Middle frontal gyrus (tissue), 1 donor: Measurements from ENCODE around the gene KLF7.
"Not testable (repeated sequence)": the region's sequence is repeated elsewhere in the genome, so short reads cannot be mapped to it uniquely, and the experiment has no call there.

Source experiments
- DNase-seq: peaks from one replicate; pipeline ENCODE4 v3.0.0-alpha.2; 2015; ENCODE audit warnings: low spot score; ENCODE audit errors: extremely low spot score

KLF7 gene

DNA sequence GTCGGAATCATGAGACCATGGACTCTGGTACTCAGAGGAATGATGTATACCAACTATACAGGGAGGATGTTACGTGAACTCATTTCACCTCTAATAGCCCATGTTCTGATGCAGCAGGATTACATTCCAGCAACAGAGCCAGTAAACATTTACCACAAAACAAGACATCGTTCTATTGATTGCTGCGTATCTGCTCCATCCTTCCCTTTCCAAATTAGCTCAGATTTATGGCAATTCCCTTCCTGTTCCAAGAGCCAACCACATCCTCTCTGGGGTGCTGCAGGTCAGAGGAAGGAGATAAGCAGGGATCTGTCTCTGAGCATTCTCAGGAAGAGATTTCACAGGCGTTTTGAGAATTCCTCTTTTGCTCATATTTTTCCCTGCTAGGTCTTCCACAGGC, 98.3 kb downstream of the KLF7 start:
- DNase-seq: no peak

GRCh38 chr2:207066791-207067460, 98.8 kb downstream of the KLF7 start:
- DNase-seq: no peak

GRCh38 chr2:207066166-207066565, 99.6 kb downstream of the KLF7 start:
- DNase-seq: no peak

- no peak for DNase-seq
These were observed 101.5 kb downstream of the KLF7 start for GRCh38 chr2:207064128-207064690.

DNA sequence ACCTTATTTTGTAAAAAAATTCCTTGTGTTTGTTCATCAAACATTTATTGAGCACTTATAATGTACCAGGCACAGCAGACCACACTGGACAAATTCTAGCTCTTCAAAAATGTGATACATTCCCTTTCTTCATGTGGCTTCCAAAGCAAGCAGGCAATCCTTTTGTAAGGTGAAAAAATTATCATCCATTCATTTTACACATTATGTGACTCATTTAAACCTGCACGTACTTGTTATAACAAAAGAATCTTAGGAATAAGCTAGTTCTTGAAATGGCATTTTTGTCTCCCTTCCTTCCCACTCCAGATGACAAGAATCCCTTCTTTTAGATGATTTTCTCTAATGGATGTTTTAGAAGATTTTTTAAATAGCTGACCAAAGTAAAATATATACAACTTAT, 104.6 kb downstream of the KLF7 start:
- DNase-seq: no peak

- DNase-seq: no peak
These were observed 110.5 kb downstream of the KLF7 start for GRCh38 chr2:207055257-207055656.

- no peak for DNase-seq
These were observed 111.2 kb downstream of the KLF7 start for GRCh38 chr2:207054521-207054920.

DNA sequence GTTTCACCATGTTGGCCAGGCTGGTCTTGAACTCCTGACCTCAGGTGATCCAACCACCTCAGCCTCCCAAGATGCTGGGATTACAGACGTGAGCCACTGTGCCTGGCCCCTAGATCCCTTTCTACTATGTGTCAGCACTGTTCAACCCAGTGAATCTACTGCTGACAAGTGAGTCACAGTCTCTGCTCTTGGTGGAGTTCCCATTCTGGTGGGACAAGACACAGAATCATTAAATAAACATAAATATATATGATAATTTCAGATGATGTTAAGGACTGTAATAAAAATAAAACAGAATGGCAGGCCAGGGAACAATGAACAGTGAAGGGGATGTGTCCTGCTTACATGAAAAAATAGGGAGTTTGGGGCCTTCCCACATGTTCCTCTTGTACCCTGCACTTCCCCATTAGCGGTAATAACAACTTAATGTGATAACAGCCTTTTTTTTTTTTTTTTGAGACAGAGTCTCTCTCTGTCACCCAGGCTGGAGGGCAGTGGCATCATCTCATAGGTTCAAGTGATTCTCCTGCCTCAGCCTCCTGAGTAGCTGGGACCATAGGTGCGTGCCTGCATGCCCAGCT, 114.3 kb downstream of the KLF7 start:
- DNase-seq: no peak

DNA sequence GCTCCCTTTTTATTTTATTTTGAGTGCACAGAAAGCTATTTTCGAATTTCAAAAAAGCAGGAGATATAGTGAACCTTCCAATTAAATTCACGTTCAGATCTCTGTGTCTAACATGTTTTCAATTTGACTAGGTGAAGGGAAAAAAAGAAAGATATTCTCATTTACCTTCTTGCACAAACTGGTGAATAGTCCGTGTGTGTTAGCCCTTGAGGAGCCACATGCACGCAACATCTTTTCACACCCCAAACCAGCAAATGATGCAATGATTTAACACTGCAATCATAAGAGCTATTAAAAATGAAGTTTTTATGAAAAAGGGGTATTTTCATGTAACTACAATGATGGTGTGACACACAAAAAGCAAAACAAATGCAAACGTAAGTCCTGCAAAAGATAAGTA, 116.6 kb downstream of the KLF7 start:
- no peak for DNase-seq

- no peak for DNase-seq
These were observed 117.3 kb downstream of the KLF7 start for GRCh38 chr2:207048416-207048815.

DNA sequence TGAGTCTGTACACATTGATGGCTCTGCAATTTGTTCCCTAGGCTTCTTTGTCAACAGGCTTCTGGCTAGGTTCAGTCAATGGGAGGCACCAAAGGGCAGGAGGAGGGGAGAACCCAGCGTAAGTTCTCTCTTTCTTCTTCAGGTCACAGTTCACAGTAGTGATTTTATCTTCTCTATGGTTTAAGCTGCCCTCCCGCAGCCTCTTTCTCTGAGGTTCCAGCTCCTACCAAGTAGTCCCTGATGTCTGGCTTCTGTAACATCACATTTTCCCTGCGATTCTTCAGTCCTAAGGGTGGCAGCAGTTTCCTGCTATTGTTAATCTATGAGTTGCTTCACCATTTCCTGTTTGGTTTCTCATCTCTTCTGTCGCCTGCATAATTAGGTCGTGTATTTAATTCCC, 119.0 kb downstream of the KLF7 start:
- no peak for DNase-seq

- no peak for DNase-seq
These were observed 120.2 kb downstream of the KLF7 start for GRCh38 chr2:207045531-207045930.

GRCh38 chr2:207044379-207045362, 121.1 kb downstream of the KLF7 start:
- no peak for DNase-seq

- DNase-seq: no peak
These were observed 122.9 kb downstream of the KLF7 start for GRCh38 chr2:207042841-207043240.

- DNase-seq: no peak
These were observed 123.8 kb downstream of the KLF7 start for GRCh38 chr2:207041786-207042554.

DNA sequence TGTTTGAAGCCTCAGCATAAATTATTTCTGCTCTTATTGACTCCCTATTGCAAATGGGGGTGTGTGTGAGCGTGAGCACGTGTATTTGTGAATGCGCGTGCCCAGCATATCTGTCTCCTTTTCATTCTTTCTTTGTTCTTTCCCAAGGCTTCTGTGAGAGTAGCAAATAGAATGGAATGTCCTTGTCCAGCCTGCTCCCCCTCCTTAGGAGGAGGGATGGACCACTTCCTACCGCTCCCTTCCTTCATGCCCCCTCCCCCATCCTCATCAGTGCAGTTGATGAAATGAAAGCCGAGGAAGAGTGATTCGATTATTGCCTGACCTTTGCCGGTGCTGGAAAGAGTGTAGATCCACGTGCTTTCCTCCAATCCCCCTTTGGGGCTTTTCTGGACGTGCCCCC, 124.5 kb downstream of the KLF7 start:
- no peak for DNase-seq

- DNase-seq: no peak
These were observed 125.1 kb downstream of the KLF7 start for GRCh38 chr2:207040696-207041095.

- DNase-seq: no peak
These were observed 126.5 kb downstream of the KLF7 start for GRCh38 chr2:207039225-207039624.

DNA sequence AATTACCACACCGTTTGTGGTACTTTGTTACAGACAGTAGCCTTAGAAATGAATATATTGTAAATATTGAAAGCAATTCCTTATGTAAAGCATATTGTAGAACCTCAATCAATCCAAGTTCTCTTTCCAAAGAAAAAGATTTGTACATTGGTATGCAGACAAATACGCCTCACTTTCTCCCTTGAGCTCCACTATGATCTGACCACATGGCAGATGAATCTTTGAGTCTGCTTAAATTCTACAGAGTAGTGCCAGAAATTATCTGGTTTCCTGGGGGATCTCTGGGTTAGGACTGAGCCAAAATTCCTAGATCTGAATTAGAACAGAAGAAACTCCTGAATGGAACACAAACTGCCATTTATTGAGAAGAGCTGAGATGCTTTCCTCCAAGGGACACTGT, 127.4 kb downstream of the KLF7 start:
- no peak for DNase-seq

DNA sequence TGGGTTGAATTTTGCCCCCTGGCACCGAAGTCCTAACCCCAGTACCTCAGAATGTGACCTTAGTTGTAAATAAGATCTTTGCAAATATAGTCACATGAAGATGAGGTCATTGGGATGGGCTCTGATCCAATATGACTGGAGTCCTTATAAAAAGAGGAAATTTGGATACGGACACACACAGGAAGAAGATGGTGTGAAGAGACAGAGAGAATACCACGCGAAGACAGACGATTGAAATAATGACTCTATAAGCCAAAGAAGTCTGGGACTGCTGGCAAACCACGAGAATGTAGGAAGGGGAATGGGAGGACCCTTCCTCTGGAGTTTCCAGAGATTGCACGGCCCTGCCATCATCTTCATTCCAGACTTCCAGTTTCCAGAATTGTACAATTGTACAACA, 127.9 kb downstream of the KLF7 start:
- DNase-seq: no peak

DNA sequence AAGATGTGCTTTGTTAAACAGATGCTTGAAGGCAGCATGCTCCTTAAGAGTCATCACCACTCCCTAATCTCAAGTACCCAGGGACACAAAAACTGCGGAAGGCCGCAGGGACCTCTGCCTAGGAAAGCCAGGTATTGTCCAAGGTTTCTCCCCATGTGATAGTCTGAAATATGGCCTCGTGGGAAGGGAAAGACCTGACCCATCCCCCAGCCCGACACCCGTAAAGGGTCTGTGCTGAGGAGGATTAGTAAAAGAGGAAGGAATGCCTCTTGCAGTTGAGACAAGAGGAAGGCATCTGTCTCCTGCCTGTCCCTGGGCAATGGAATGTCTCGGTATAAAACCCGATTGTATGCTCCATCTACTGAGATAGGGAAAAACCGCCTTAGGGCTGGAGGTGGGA, 128.7 kb downstream of the KLF7 start:
- DNase-seq: not testable (repeated sequence)
